Measurements from ENCODE around the gene AGBL1.

The AGBL1 gene

GRCh38 chr15:87045746-87046145, 966.1 kb downstream of the AGBL1 start:
- ChIA-PET CTCF (interaction anchor here (0.6 to 1.0 kb wide), 2 partner anchors 294 to 1200 kb away, joined by 3 to 5 read pairs; no protein-coding TSS in a partner anchor), POLR2A (no interaction called here)

More at GRCh38 chr15:87045746-87046145, 966.1 kb downstream of the AGBL1 start:
- no peak overlapping the region for H3K4me3 ChIP-seq (ENCODE audit: low read depth, low read length)
- H3K4me1 ChIP-seq (ENCODE audit: control insufficient read depth, insufficient read depth, low read length) = no peaks in the 10 kb centered on the region; the same call in 1 of the 2 replicates
- no peak overlapping the region for H3K27ac ChIP-seq (ENCODE audit: extremely low read depth, low read depth, low read length)
- no peaks in the 10 kb centered on the region for H3K36me3 ChIP-seq (ENCODE audit: control insufficient read depth in 2 of 2, insufficient read depth in 1 of 2, low read length in 2 of 2)
- TF ChIP-seq KLF17 (tag by site-specific recombination; IDR thresholded peaks at IDR 0.05) (no peak), ZNF776 (tag by site-specific recombination; IDR thresholded peaks at IDR 0.05; ENCODE audit: borderline replicate concordance) (no peak), PATZ1 (tag by site-specific recombination; IDR thresholded peaks at IDR 0.05) (no peak), HOXC10 (CRISPR knock-in tag; IDR thresholded peaks at IDR 0.05) (no peak), ZFHX2 (tag by site-specific recombination; conservative IDR thresholded peaks at IDR 0.05) (no peak), ZNF785 (tag by site-specific recombination; IDR thresholded peaks at IDR 0.05) (no peak), ZSCAN18 (tag by site-specific recombination; IDR thresholded peaks at IDR 0.05) (no peak), ZNF747 (tag by site-specific recombination; IDR thresholded peaks at IDR 0.05) (no peak), ZBTB21 (tag by site-specific recombination; IDR thresholded peaks at IDR 0.05) (no peak), ZNF701 (tag by site-specific recombination; IDR thresholded peaks at IDR 0.05) (no peak), ZNF114 (tag by site-specific recombination; IDR thresholded peaks at IDR 0.05) (no peak), ZNF132 (tag by site-specific recombination; IDR thresholded peaks at IDR 0.05; ENCODE audit: borderline replicate concordance) (no peak), FEZF1 (tag by site-specific recombination; IDR thresholded peaks at IDR 0.05) (no peak), ZNF645 (tag by site-specific recombination; IDR thresholded peaks at IDR 0.05) (no peak), ZNF530 (tag by site-specific recombination; IDR thresholded peaks at IDR 0.05; ENCODE audit: low read depth) (no peak), ZNF157 (tag by site-specific recombination; IDR thresholded peaks at IDR 0.05) (no peak), ZNF621 (tag by site-specific recombination; IDR thresholded peaks at IDR 0.05) (no peak), ZBTB10 (tag by site-specific recombination; IDR thresholded peaks at IDR 0.05) (no peak), PRDM2 (tag by site-specific recombination; IDR thresholded peaks at IDR 0.05; ENCODE audit: borderline replicate concordance) (no peak)
- H3K9me3 ChIP-seq (ENCODE audit: control insufficient read depth, insufficient read depth, low read depth, low read length) = no peaks in the 10 kb centered on the region
